H4 (cell line): Measurements from ENCODE around the gene TMEM35B. TPM values are rescaled to one million over a fixed set of nuclear protein-coding genes. Genes with fewer than 3 reads are reported as not detected.
"Not testable (repeated sequence)": the region's sequence is repeated elsewhere in the genome, so short reads cannot be mapped to it uniquely, and the experiment has no call there.

Experiments
- DNase-seq: peaks from one replicate; pipeline ENCODE4 v3.0.0-alpha.2; 2015; ENCODE audit warnings: low spot score
- total RNA-seq: library from RNA; depleted of rRNA; stranded (reverse); fragments of >200 nt; shearing (Covaris generic); gene quantifications from 2 replicates; pipeline ENCODE4 v1.2.3, GENCODE V29; 2014; rRNA removed

TMEM35B gene
- total RNA-seq, 1 experiment from 2014 or later = 28.7 TPM

DNA sequence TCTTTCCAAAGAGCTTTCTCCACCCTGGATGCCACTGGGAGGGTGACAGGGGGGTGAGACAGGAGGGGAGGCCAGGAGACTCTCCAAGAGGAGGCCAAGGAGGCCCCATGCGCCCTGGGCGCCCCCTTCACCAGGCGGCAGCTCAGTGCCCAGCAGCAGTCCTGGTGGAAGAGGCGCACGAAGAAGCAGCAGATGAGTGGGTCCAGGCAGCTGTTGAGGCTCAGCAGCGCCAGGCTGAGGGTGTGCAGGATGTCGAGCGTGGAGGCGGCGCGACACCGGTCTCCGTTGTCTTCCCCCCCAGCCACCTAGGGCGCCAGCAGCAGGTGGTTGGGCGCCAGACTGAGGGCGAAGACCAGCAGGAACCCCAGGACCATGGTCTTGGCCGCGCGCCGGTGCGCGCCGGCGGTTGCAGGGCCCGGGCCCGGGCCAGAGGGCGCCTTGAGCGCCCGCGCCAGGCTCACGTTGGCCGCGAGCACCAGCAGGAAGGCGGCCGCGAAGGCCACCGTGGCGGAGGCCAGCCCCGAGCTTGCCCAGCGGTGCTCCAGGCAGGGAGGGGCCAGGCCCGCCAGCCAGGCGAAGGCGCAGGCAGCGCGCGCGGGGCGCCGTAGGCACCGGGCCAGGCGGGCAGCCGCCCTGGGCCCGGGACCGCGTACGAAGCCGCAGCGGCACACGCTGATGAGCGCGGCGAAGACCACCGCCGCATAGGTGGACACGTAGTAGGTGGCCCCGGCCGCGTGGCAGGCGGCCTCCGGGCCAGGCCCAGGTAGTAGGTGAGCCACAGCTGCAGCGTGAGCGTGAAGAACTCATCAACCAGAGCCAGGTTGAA lies 8.6 kb downstream of the TMEM35B start:
- DNase-seq = no peak

DNA sequence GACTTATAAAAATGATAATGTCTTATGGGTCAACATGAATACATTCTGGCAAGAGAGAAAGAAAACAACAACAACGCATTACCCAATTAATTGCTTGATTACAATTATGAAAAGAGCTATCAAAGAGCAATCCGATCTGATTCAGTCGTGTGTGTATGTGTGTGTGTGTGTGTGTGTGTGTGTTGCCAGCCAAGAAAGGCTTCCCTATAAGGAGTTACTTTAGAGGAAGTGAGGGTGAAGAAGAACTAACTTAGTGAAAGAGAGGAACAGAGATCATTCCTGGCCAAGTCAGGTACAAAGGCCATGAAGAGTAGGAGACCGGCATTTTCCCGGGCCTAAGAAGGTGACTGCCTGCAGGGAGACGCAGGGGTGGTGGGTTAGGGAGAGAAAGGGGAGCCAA lies 9.4 kb downstream of the TMEM35B start:
- DNase-seq = no peak

DNA sequence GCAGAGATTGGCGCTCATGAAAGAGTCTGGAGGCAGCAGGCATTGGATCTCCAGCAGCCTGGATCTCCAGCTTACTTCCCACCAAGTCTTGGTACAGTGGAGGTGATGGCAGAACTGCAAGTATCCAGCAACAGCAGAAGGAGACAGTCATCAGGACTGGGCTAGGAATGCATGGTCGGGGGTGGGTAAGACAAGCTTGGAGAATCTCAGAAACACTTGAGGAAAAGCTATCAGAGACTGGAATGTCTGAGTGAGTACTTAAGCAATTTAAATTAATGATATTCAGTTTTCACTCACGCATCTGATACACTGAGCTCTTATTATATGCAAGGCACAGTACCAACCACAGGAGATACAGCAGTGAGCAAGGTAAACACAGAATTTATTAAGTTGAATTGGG lies 9.8 kb downstream of the TMEM35B start:
- DNase-seq = no peak

DNA sequence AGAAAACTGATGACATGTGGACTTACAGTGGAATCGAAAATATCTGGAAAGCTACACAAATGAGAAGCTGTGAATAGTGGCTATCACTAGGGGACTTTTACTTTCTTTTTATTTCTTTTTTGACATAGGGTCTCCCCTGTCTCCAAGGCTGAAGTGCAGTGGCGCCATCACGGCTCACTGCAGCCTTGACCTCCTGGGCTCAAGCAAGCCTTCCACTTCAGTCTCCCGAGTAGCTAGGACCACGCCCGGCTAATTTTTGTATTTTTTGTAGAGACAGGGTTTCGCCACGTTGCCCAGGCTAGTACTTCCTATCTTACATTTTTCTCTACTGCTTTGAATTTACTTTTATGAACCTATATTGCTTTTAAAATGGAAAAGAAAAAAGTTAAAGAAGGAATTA lies 10.5 kb downstream of the TMEM35B start:
- DNase-seq = no peak

DNA sequence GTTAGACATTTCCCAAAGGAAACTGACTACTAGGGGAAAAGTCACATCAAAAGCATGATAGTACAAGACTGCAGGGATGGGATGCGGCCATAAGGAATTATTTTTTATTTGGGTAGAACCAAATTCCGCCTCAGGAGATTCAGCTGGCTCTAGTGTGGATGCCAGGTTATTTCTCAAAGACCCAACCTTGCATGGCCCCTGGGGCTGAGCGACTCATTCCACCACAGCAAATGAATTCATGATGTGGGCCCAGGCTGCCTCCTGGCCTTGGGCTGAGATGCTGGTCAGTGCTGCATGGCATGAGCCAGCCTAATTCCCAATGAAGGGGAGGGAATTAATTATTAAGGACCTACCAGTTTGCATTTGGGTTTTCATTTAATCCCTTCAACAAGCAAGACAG lies 11.8 kb downstream of the TMEM35B start:
- DNase-seq = no peak

DNA sequence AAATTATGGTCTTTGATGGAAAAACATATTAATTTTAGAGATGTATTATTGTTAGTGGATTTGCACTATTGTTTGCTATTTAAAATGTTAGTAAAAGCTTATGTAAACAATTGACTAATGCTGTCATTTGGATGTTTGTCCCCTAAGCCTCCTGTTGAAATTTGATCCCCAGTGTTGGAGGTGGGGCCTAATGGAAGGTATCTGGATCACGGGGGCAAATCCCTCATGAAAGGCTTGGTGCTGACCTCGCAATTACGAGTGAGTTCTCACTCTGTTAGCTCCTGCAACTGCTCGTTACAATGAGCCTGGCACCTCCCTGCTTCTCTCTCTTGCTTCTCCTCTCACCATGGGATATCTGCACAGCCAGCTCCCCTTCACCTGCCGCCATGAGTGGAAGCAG lies 14.3 kb downstream of the TMEM35B start:
- no peak for DNase-seq

DNA sequence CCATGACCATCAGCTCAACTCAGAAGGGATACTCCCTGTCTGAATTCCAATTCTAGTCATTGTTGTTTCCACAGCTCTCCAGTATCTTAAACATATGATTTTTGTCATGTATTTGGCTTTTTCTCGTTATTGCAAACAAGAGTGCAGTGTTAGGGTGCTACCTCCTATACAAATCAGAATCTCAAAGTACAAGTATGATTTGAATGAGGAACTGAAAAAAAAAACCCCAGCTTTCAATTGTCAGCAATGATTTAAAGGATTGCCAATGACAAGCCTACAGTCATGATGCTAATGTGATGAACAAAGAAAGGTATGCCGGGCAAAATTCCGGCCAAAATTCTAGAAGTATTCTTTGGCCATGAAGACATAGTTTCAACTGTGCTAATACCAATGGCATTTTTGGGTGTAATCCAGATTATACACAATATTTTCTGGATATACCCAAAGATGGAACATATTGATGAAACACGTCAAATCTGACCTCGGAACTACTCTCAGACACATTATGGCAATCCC lies 14.9 kb downstream of the TMEM35B start:
- no peak for DNase-seq

DNA sequence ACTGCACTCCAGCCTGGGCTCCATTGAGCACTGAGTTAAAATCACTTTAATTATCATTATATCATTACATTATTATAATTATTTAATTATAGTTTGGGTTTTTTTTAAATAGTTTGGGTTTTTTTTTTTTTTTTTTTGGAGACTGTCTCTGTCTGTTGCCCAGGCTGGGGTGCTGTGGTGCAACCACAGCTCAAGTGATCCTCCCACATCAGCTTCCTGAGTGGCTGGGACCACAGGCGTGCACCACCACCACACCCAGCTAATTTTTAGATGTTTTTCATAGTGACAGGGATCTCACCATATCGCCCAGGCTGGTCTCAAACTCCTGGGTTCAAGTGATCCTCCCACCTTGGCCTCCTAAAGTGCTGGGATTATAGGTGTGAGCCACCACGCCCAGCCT lies 16.9 kb downstream of the TMEM35B start:
- not testable (repeated sequence) for DNase-seq

DNA sequence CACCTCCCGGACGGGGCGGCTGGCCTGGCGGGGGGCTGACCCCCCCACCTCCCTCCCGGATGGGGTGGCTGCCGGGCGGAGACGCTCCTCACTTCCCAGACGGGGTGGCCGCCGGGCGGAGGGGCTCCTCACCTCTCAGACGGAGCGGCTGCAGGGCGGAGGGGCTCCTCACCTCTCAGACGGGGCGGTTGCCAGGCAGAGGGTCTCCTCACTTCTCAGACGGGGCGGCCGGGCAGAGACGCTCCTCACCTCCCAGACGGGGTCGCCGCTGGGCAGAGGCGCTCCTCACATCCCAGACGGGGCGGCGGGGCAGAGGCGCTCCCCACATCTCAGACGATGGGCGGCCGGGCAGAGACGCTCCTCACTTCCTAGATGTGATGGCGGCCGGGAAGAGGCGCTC lies 17.5 kb downstream of the TMEM35B start:
- DNase-seq = not testable (repeated sequence)

DNA sequence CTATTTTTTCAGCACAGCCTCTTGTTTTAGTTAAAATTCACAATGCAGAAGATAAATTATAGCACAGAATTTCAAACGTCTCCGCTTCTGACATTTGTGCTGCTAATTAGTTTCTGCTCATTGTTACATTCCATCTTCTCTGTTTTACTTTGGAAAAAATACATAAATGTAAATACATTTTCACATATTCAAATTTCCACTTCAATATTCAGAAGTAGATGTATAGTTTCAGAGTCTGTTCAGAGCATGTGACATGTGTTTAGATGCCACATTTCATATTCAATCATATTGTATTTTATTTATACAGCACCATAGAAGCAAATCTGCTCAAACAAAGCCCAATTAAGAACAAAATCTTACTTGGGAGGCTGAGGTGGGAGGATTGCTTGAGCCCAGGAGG lies 19.6 kb downstream of the TMEM35B start:
- no peak for DNase-seq

DNA sequence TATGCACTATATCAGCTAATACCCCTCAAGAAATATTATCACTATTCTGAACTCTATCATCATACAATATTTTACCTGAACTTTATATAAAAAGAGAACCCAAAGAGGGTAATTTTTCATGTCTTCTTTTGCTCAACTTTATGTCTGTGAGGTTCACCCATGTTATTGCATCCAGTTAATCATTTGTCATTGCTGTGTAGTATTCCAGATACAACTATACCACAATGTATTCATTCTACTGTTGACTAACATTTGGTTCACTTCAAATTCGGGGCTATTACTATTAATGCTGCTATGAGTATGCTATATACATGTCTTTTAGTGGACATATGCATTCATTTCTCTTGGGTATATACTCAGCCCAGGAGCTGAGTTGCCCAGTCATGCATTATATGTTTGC lies 34.7 kb downstream of the TMEM35B start:
- DNase-seq = no peak

DNA sequence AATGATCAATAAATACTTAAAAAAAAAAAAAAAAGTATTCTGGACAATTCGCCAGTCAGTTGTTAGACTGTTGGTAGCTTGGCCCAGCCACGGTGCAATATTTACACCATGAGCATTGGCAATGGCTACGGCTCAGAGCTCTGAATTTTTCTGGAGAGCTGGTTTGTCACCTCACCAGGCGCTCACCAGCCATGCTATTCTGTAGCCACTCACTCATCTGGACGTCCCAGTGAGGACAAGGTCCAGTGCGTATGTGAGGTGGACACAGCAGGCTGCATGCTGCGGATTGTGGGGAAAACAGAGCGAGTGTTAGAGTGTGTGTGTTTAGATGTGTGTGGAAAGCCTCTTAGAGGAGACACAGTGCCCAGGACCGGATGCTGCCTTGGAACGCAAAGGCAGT lies 36.4 kb downstream of the TMEM35B start:
- DNase-seq = not testable (repeated sequence)

DNA sequence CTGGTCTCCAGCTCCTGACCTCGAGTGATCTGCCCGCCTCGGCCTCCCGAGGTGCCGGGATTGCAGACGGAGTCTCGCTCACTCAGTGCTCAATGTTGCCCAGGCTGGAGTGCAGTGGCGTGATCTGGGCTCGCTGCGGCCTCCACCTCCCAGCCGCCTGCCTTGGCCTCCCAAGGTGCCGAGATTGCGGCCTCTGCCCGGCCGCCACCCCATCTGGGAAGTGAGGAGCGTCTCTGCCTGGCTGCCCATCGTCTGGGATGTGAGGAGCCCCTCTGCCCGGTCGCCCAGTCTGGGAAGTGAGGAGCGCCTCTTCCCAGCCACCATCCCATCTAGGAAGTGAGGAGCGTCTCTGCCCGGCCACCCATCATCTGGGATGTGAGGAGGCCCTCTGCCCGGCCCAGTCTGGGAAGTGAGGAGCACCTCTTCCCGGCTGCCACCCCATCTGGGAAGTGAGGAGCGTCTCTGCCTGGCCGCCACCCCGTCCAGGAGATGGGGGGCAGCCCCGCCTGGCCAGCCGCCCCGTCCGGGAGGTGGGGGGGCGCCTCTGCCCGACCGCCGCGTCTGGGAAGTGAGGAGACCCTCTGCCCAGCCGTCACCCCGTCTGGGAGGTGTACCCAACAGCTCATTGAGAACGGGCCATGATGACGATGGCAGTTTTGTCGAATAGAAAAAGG lies 37.4 kb downstream of the TMEM35B start:
- not testable (repeated sequence) for DNase-seq

DNA sequence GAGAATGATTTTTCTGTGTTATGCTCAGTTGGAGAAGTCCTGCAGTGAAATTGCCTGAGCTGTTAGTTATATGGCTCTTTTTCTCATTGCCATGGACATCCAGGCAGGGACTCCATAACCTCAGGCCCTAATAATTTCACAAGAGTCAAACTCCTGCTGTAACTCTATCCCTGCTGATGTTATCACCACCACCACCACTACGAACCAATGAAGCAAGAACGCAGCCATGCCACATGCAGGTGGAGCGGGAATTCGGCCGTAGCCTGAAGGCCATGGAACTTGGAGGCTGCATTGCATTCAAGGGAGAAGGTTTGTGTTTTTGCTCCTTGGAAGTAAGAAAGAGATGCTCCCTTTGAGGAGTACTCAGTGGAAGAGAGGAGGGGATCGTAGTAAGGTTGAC lies 38.9 kb downstream of the TMEM35B start:
- DNase-seq = no peak

DNA sequence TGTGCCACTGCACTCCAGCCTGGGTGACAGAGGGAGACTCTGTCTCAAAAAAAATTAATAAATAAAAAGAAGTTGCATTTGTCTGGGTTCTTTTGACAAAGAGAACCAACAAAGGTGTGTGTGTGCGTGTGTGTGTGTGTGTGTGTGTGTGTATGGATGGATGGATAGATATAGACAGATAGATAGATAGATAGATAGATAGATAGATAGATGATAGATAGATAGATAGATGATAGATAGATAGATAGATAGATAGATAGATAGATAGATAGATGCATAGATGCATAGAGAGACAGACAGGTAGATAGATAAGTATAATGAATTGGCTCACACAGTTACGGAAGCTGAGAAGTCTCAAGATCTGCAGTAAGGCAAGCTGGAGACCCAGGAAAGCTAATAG lies 43.3 kb downstream of the TMEM35B start:
- DNase-seq = not testable (repeated sequence)

Other genes starting within 250 kb of the TMEM35B start
- gene GJB5, start 230.3 kb downstream of the TMEM35B start, total RNA-seq = not detected in 2 replicates
- not detected in 2 replicates for gene GJB4, start 225.6 kb downstream of the TMEM35B start, total RNA-seq
- not detected in 2 replicates for gene GJB3, start 204.1 kb downstream of the TMEM35B start, total RNA-seq
- gene GJA4, start 192.3 kb downstream of the TMEM35B start, total RNA-seq = not detected in 2 replicates
- 29.8 and 34.9 TPM in 2 replicates for gene SMIM12, start 125.6 kb downstream of the TMEM35B start, total RNA-seq
- 0.04 TPM in 1 of 2 replicates, not detected in the other for gene DLGAP3, start 55.7 kb downstream of the TMEM35B start, total RNA-seq
- gene ZMYM6, start 46.6 kb upstream of the TMEM35B start, total RNA-seq = 4.4 and 7.6 TPM in 2 replicates
- gene ZMYM1, start 94.0 kb upstream of the TMEM35B start, total RNA-seq = 6.8 and 11.1 TPM in 2 replicates
- 134 and 158 TPM in 2 replicates for gene SFPQ, start 207.8 kb upstream of the TMEM35B start, total RNA-seq